ENCODE results near the gene CHD5.

The CHD5 gene

GRCh38 chr1:6105218-6105679, 74.9 kb downstream of the CHD5 start:
- H3K4me3 ChIP-seq (ENCODE audit: low read depth, low read length), result no peak overlapping the region
- DNase-seq (ENCODE audit: low read depth), result no peak

- no peak overlapping the region for H3K4me3 ChIP-seq (ENCODE audit: low read depth, low read length)
- DNase-seq (ENCODE audit: low read depth), result no peak
These were observed 75.5 kb downstream of the CHD5 start for GRCh38 chr1:6104631-6105030.

GRCh38 chr1:6103854-6104530, 76.1 kb downstream of the CHD5 start:
- no peak overlapping the region for H3K4me3 ChIP-seq (ENCODE audit: low read depth, low read length)

DNA sequence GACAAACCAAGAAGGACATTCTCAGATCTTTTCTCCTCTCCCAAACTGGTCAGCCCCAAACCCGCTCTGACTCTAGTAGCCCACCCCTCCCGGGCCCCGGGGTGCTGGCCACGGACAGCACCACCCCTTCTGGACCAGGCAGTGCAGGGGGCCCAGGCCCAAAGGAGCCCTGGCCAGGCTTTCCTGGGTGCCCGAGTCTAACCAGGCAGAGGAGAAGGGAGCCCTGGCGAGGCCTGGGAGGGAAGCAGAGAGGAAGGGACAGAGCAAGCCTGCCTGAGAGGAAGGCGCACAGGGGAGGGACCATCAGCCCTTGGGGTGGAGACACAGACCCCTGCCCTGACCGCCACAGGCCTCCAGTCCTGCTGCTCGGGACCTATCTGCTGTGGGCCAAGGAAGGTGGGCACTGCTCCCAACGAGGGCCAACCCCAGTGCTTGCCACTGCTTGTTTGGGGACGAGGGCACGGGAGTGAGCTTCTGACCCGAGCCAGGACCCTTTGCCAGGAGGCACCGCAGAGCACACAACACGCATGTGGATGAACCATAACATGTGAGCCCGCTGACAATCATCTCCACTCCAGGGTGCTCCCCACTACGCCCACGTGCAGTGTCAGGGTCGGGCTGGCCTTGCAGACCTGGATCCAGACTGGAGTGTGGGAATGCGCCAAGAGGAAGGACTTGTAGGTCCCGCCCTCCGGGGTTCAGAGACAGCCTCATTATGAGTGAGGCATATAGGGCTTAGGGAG, 76.8 kb downstream of the CHD5 start:
- DNase-seq (ENCODE audit: low read depth), result no peak
- H3K4me3 ChIP-seq (ENCODE audit: low read depth, low read length), result no peak overlapping the region

More at GRCh38 chr1:6103854-6104530, 76.1 kb downstream of the CHD5 start:
- DNase-seq (ENCODE audit: low read depth), result no peak

DNA sequence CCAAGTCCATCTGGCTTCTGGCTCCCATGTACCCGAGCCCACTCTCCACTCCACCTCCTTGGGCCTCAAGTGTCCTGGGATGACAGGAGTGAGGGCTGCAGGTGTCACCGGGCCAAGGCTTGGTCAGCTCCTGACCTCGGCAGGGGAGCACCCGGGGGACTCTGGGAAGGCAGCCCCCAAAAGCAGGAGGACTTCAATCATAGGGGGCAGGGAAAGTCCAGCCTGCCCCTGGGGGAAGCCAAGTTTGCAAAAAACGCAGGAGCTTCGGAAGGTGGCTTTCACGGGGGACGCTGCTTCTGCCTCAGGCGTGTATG, 77.6 kb downstream of the CHD5 start:
- H3K4me3 ChIP-seq (ENCODE audit: low read depth, low read length), result no peak overlapping the region
- DNase-seq (ENCODE audit: low read depth), result no peak

DNA sequence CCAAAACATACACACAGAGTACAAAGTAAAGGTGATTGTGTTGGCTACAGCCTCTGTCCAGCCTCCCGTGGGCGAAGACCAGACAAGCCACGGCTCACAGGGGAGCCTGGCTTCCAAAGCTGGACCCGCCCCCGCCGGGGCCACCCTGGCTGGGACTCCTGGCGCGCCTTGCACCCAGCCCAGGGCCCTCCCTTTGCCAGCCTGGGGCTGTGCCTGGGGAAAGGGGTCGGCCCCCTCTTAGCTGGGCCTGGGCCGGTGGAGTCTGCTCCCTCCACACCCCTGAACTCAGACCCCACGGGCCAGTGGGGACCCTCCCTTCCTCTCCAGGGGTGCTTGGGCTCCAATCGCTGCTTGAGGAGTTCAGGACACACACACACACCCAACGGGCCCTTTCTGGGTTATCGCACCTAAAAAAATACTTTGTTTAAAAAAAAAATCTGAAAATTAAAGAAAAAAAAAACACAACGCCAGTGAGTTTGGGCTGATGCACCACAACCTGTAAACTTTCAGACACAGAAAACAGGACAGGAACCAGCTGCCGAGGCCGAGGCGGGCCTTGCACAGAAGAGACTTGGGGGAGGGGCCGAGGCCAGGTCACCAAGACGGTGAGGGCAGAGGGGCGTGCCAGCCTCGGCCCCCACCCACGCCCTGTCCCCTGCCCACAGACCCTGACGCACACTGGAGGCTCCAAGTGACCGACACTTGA, 78.1 kb downstream of the CHD5 start:
- no peak for DNase-seq (ENCODE audit: low read depth)
- no peak overlapping the region for H3K4me3 ChIP-seq (ENCODE audit: low read depth, low read length)

- DNase-seq (ENCODE audit: low read depth), result no peak
- no peak overlapping the region for H3K4me3 ChIP-seq (ENCODE audit: low read depth, low read length)
These were observed 79.0 kb downstream of the CHD5 start for GRCh38 chr1:6100861-6101783.

- no peak overlapping the region for H3K4me3 ChIP-seq (ENCODE audit: low read depth, low read length)
- DNase-seq (ENCODE audit: low read depth), result no peak
These were observed 80.0 kb downstream of the CHD5 start for GRCh38 chr1:6099787-6100765.

DNA sequence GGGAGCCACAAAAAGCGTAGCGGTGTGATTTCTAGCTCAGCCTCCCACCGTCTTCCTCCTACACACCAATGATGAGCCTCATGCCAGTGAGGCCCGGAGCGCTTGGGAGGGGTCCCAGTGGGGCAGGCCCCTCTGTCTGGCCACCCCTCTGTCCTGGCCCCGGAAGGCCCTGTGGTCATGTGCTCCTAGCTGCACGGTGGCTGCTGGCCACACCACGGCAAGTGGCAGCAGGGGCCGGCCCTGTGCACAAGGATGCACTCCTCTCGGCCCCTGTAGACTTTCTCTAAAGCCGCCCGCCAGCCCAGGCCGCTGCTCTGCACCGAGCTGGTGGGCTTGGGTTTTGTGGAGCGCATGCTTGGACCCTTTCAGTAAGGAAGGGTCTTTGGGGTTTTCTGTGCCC, 80.8 kb downstream of the CHD5 start:
- no peak overlapping the region for H3K4me3 ChIP-seq (ENCODE audit: low read depth, low read length)
- DNase-seq (ENCODE audit: low read depth), result no peak

DNA sequence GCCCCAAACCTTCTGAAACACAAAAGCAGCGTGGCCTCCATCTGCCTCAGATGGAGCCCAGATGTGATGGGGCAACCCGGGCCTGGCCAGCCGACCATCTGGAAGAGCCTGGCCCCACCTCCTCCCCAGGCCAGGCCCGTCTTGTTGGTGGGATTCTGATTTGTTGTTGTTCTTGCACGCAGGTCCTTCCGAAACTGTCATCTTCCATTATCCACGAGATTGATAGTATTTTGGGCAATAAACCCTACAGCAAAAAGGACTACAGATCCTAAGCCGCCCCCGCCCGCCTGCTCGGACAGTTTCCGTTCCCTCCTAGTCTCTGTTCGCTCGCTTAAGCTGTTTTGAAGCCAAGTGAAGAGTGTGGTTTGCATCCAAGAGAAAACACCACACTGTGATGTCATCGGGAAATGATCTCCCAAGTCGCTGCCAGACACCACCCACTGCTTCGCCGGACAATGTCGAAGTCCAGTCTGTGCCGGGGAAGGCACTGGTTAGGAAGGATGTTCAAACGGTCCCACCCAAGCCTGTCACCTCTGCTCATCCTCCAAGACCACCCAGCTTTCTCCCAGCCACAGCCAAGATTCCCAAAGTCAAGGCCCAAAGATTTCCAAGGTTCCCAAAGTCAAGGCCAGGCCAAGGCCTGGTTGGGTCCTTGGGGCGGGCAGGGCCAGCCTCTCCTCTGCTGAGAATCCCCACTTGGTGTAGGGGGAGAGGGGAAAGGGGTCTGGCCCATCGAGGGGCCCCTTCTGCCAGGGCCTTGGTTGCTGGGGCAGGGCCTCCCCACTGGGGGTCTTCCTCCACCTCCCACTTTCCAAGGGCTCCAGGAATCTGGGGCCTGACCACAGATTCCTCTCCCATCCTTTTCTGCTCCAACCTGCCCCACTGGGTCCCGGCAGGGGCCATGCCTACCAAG, 81.6 kb downstream of the CHD5 start:
- peak; percentile 28 for DNase-seq (ENCODE audit: low read depth)
- no peak overlapping the region for H3K4me3 ChIP-seq (ENCODE audit: low read depth, low read length)

- no peak for DNase-seq (ENCODE audit: low read depth)
These were observed 82.3 kb downstream of the CHD5 start for GRCh38 chr1:6097824-6098223.

GRCh38 chr1:6097117-6097595, 83.0 kb downstream of the CHD5 start:
- no peak for DNase-seq (ENCODE audit: low read depth)
- H3K4me3 ChIP-seq (ENCODE audit: low read depth, low read length), result no peak overlapping the region

More at GRCh38 chr1:6097824-6098223, 82.3 kb downstream of the CHD5 start:
- no peak overlapping the region for H3K4me3 ChIP-seq (ENCODE audit: low read depth, low read length)

GRCh38 chr1:6096243-6097116, 83.6 kb downstream of the CHD5 start:
- DNase-seq (ENCODE audit: low read depth), result no peak
- H3K4me3 ChIP-seq (ENCODE audit: low read depth, low read length), result no peak overlapping the region

DNA sequence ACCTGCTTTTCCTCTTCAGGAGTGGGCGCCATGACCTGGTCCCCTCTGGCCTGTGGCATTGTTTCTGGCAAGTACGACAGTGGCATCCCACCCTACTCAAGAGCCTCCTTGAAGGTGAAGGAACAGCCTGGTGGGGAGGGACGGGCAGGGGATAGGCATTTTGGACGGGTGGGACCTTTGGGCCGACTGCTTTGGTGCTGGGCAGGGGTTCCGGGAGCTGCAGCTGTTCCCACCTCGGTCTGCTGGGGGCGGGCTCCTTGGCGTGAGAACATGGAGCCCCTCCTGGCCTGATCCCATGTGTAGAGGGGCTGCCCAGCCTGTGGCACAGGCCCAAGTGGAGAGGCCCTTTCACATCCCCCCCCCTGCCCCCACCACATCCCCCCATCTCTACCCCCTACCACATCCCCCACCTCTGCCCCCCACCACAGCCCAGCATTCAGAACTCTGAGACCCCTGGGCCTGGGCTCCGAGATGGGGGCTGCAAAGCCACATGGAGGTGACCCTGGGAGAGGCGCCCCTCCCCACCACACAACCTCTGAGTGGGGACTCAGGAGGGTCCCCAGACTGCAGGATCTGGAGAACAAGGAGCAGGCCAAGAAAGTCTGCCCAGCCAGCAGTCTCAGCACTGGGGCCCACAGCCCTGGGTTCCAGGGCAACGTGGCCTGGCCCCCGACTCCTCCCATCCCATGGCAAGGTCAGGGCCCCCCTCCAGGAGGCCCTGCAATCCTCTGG, 84.4 kb downstream of the CHD5 start:
- no peak overlapping the region for H3K4me3 ChIP-seq (ENCODE audit: low read depth, low read length)
- DNase-seq (ENCODE audit: low read depth), result no peak

- DNase-seq (ENCODE audit: low read depth), result no peak
- no peak overlapping the region for H3K4me3 ChIP-seq (ENCODE audit: low read depth, low read length)
These were observed 85.2 kb downstream of the CHD5 start for GRCh38 chr1:6094801-6095505.

Measured in skeletal muscle cell (primary cell).